Cardiac fibroblast (primary cell): ENCODE data around the gene CD7.

Source experiments
- DNase-seq, 2 donors: peaks; one replicate each; pipeline versions ENCODE4 v3.0.0 to v3.0.0-alpha.2; 2010; ENCODE audit warnings: low read depth in 2 of 2
- H3K4me3 ChIP-seq, 2 donors: replicated peaks in 1 of 2; 1 replicate in 1 of 2; 2 replicates in 1 of 2; pipeline ENCODE4 v1.5.1; 2011; ENCODE audit warnings: low read depth in 2 of 2, low read length in 2 of 2, mild to moderate bottlenecking in 2 of 2, moderate library complexity in 1 of 2
- TF ChIP-seq, protein P1 (sequence below): IDR thresholded peaks from one replicate; pipeline ENCODE4 v1.5.1; 2011; ENCODE audit warnings: low read depth, mild to moderate bottlenecking, low read length, inconsistent platforms

The CD7 gene

GRCh38 chr17:82338858-82339633 lies 21.6 kb upstream of the CD7 start:
- DNase-seq, result peak; percentile 65 to 76
- TF ChIP-seq, protein P1, sequence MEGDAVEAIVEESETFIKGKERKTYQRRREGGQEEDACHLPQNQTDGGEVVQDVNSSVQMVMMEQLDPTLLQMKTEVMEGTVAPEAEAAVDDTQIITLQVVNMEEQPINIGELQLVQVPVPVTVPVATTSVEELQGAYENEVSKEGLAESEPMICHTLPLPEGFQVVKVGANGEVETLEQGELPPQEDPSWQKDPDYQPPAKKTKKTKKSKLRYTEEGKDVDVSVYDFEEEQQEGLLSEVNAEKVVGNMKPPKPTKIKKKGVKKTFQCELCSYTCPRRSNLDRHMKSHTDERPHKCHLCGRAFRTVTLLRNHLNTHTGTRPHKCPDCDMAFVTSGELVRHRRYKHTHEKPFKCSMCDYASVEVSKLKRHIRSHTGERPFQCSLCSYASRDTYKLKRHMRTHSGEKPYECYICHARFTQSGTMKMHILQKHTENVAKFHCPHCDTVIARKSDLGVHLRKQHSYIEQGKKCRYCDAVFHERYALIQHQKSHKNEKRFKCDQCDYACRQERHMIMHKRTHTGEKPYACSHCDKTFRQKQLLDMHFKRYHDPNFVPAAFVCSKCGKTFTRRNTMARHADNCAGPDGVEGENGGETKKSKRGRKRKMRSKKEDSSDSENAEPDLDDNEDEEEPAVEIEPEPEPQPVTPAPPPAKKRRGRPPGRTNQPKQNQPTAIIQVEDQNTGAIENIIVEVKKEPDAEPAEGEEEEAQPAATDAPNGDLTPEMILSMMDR, result no peak
- H3K4me3 ChIP-seq, result peak overlapping the region; percentile 8 to 26

DNA sequence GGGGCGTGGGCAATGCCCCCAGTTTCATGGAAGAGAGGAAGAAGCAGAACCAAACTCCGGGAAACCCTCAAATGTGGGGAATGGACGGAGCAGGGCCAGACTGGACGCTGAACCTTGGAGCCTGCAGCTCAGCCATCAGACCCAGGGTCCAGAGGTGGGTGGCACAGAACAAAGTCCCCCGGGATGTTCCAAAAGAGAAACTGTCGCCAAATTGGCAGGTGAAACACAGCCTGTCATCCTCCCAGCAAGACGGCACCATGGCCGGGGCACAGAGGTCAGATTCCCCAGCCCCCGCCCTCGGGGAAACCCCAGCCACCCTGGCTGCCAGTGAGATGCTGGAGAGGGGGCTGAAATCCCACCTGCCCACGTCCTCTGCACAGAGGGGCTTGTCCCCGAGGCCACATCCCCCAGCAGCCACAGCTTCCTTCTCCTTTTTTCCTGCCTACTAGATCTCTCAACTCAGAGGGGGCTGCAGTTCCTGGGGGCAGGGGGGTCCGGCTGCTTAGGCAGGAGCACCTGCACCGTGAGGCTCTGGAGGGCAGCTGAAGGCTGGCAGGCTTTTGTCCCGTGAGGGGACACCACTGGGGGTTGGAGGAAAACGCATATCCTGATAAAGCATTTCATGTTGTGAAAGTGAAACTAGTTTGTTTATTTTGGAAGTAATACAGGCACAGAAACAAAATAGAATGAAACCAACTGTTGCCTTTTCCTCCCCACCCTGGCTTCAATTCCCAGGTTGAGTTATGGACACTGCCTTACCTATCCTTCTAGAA lies 17.4 kb upstream of the CD7 start:
- H3K4me3 ChIP-seq, result peak overlapping the region; percentile 17 to 41
- peak; percentile 19 to 29 for DNase-seq
- TF ChIP-seq, protein P1, result no peak

- DNase-seq, result no peak
- TF ChIP-seq, protein P1, result no peak
- peak overlapping the region in 1 of 2 donors; percentile 57 for H3K4me3 ChIP-seq
Observed at GRCh38 chr17:82334204-82334621, 16.8 kb upstream of the CD7 start.

DNA sequence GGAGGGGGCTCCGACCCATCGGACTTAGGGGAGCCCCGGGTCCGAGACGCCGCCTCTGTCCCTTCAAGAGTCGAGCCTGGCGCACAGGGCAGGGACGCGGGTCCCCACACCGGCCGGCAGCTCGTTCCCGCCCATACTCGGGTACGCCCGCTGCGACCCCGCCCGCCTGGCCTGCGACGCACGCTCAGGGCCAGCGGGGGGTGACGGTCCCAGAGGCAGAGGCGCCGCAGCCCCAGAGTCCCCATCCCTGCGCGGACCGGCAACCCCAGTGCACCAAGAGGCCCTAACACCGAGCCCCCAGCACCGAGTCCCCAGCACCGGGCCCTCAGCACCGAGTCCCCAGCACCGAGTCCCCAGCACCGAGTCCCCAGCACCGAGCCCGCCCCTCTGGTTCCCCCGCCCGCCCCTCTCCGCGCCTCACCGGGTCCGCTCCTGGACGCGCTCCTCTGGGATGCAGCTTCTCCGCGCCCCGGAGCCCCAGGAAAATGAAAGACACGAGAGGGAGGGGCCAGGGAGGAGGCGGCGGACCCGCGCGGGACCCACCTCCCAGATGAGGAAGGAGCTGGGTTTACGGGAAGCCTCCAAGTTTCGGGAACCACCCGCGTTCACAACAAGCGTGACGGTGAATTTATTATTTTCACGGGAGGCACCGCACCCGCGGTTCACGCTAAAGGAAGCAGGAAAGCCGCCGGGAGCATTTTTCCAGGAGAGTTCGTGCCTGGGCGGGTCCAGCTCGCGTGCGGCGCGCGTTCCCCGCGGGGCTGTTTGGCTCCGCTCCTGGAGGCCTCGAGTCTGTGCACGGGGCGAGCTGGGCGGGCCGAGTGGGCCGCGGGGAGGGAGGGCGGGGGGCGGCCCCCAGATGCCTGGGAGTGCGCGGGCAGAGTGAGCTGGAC lies 16.1 kb upstream of the CD7 start, which contains the start of gene SECTM1:
SECTM1 (minus strand) TSS at position 488 of the 893 bp plus-strand sequence. CDS start 6,526 bp downstream, outside the sequence.
- TF ChIP-seq, protein P1, result no peak
- H3K4me3 ChIP-seq, result peak within 1 kb of the TSS; percentile 56 to 57
- peak; percentile 38 to 41 for DNase-seq

DNA sequence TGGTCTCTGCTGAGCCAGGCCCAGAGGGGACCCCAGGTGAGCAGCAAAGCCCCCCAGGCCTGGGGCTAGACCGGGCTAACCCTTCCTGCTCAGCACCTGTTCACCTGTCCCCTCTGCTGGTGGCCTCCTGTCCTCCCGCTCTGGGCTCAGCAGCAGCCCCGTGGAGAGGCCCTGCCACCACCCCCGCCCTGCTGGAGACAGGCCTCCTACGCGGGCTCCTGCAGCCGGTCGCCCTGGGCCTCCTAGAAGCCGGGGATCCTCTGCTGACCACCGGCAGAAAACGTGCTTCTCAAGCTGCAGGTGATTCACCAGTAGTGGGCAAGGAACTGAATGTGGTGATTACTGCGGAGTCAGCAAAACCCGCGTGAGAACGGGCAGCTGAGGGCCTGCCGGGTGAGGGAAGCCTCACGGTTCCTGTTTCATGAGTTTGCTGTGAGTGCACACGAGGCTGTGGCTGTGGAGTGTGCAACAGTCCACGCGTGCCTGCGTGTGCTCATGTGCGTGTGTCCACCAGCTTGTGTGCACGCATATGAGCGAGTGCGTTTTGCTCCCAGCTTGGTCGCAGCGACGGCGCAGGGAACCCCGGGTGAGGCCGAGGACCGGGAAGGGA lies 15.4 kb upstream of the CD7 start:
- peak overlapping the region; percentile 56 to 57 for H3K4me3 ChIP-seq
- TF ChIP-seq, protein P1, result no peak
- peak; percentile 32 to 62 for DNase-seq
